ENCODE results near the gene RNPEPL1. TPM values are rescaled to one million over a fixed set of nuclear protein-coding genes. Genes with fewer than 3 reads are reported as not detected.

RNPEPL1 gene
- polyA plus RNA-seq, 3 donors: 15.4 to 100 (median 36.4) TPM

- Mint-ChIP-seq H3K9me3 (peaks cover 16 to 32% (median 28%) of the 10 kb centered on the region in 7 donors), H3K4me3 (no peak overlapping the region), H3K27ac (peak overlapping the region in 1 of 7 donors; percentile 71), H3K27me3 (ENCODE audit: low read depth in 3 of 3) (peaks cover 14 to 29% (median 16%) of the 10 kb centered on the region in 3 donors), H3K36me3 (peaks cover 39 to 46% of the 10 kb centered on the region in 2 donors), H3K4me1 (peaks cover 15% of the 10 kb centered on the region)
- Histone ChIP-seq H2AFZ (ENCODE audit: insufficient read depth, low read depth, low read length, poor library complexity, severe bottlenecking) (no peak overlapping the region), H3K27me3 (ENCODE audit: control insufficient read depth in 2 of 2, insufficient read depth in 2 of 2, low read length in 2 of 2) (peaks cover 0 to 8% of the 10 kb centered on the region in 2 donors), H3K4me2 (replicated peaks; ENCODE audit: extremely low read depth, low read length, poor library complexity, severe bottlenecking) (no peak overlapping the region), H3K4me3 (replicated peaks in 1 of 3; ENCODE audit: low read depth in 2 of 3, low read length in 3 of 3) (no peak overlapping the region), H3K27ac (ENCODE audit: low read depth in 1 of 2, low read length in 2 of 2) (no peak overlapping the region), H3K4me1 (ENCODE audit: control insufficient read depth in 1 of 2, insufficient read depth in 2 of 2, low read length in 2 of 2) (peaks cover 8 to 9% of the 10 kb centered on the region in 2 donors), H3K9ac (ENCODE audit: insufficient read depth, low read length, poor library complexity, severe bottlenecking) (no peak overlapping the region), H3K79me2 (ENCODE audit: insufficient read depth, low read length) (no peaks in the 10 kb centered on the region), H3K36me3 (replicated peaks in 1 of 2; ENCODE audit: control insufficient read depth in 1 of 2, insufficient read depth in 2 of 2, low read length in 2 of 2) (peaks cover 12 to 24% of the 10 kb centered on the region in 2 donors), H3K9me3 (replicated peaks in 1 of 2; ENCODE audit: control insufficient read depth in 1 of 2, insufficient read depth in 1 of 2, low read length in 2 of 2) (peaks cover 25 to 33% of the 10 kb centered on the region in 2 donors), H4K20me1 (ENCODE audit: insufficient read depth, low read length) (peaks cover 4% of the 10 kb centered on the region)
- intact Hi-C loops (cut with micrococcal nuclease): loop anchor here (5.0 to 10.0 kb wide), 4 partner anchors 38 to 316 kb away; partner anchors contain the start of genes ANKMY1 (in 1 of the 2) and CAPN10 (in 1 of the 2)
- no peak for DNase-seq
- WGBS (ENCODE audit: insufficient coverage): 100% methylated on average over 2 of the region's 5 CpGs
- TF ChIP-seq, protein P1, sequence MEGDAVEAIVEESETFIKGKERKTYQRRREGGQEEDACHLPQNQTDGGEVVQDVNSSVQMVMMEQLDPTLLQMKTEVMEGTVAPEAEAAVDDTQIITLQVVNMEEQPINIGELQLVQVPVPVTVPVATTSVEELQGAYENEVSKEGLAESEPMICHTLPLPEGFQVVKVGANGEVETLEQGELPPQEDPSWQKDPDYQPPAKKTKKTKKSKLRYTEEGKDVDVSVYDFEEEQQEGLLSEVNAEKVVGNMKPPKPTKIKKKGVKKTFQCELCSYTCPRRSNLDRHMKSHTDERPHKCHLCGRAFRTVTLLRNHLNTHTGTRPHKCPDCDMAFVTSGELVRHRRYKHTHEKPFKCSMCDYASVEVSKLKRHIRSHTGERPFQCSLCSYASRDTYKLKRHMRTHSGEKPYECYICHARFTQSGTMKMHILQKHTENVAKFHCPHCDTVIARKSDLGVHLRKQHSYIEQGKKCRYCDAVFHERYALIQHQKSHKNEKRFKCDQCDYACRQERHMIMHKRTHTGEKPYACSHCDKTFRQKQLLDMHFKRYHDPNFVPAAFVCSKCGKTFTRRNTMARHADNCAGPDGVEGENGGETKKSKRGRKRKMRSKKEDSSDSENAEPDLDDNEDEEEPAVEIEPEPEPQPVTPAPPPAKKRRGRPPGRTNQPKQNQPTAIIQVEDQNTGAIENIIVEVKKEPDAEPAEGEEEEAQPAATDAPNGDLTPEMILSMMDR (IDR thresholded peaks at IDR 0.05): no peak
These were observed 49.3 kb upstream of the RNPEPL1 start for GRCh38 chr2:240518981-240519380.

DNA sequence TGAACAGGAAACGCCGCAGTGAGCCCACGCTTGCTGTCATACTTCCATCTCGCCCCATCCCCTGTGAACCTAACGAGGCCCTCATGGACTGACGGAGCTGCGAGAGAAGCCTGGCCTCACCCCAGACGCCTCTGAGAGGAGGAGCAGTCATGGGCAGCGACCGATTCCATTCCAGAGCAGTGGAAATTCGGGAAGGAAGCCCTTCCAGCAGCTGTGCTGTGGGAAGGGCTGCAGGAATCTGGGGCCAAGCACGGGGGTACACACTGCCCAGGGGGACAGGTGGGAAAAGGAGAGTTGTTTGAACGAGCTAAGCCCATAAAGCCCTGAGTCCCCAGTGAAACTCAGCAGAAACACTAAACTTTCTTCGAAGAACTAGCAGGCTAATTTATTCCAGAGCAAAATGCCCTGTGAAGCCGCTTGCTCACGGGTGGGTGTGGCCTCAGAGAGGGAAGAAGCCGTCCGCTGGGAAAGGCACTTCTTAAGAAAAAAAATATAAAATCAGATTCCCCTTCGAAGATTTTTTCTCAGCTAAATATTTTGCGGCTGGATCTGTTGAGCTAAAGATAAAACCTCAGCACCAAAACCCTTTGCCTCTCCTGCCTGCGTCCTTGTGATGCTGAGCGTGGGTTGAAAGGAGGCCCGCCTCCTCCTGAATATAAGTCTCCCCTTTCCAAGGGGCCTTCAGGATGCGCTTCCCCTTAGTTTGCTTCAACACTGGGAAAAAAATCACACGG is 48.7 kb upstream of the RNPEPL1 start:
- H2AFZ ChIP-seq (ENCODE audit: insufficient read depth, low read depth, low read length, poor library complexity, severe bottlenecking): no peak overlapping the region
- no peak overlapping the region for H3K4me2 ChIP-seq (replicated peaks; ENCODE audit: extremely low read depth, low read length, poor library complexity, severe bottlenecking)
- peaks cover 4% of the 10 kb centered on the region for H4K20me1 ChIP-seq (ENCODE audit: insufficient read depth, low read length)
- H3K9ac ChIP-seq (ENCODE audit: insufficient read depth, low read length, poor library complexity, severe bottlenecking): no peak overlapping the region
- H3K4me1 Mint-ChIP-seq: peaks cover 10% of the 10 kb centered on the region
- peaks cover 31 to 39% of the 10 kb centered on the region in 2 donors for H3K9me3 ChIP-seq (replicated peaks in 1 of 2; ENCODE audit: control insufficient read depth in 1 of 2, insufficient read depth in 1 of 2, low read length in 2 of 2)
- H3K36me3 Mint-ChIP-seq: peaks cover 44 to 52% of the 10 kb centered on the region in 2 donors
- intact Hi-C loops (cut with micrococcal nuclease): loop anchor here (5.0 to 10.0 kb wide), 4 partner anchors 38 to 315 kb away; partner anchors contain the start of genes ANKMY1 (in 1 of the 2) and CAPN10 (in 1 of the 2)
- H3K27me3 Mint-ChIP-seq (ENCODE audit: low read depth in 3 of 3): peaks cover 14 to 32% (median 16%) of the 10 kb centered on the region in 3 donors
- H3K9me3 Mint-ChIP-seq: peaks cover 22 to 37% (median 34%) of the 10 kb centered on the region in 7 donors
- DNase-seq: no peak
- H3K27ac Mint-ChIP-seq: peak overlapping the region in 1 of 7 donors; percentile 65
- TF ChIP-seq, protein P1 (IDR thresholded peaks at IDR 0.05): no peak
- H3K4me3 Mint-ChIP-seq: peak overlapping the region in 1 of 2 donors; percentile 21
- WGBS (ENCODE audit: insufficient coverage): 83% methylated on average over 15 of the region's 25 CpGs
- no peak overlapping the region for H3K27ac ChIP-seq (ENCODE audit: low read depth in 1 of 2, low read length in 2 of 2)
- H3K79me2 ChIP-seq (ENCODE audit: insufficient read depth, low read length): no peaks in the 10 kb centered on the region
- peaks cover 0 to 8% of the 10 kb centered on the region in 2 donors for H3K27me3 ChIP-seq (ENCODE audit: control insufficient read depth in 2 of 2, insufficient read depth in 2 of 2, low read length in 2 of 2)
- no peak overlapping the region for H3K4me3 ChIP-seq (replicated peaks in 1 of 3; ENCODE audit: low read depth in 2 of 3, low read length in 3 of 3)
- peaks cover 17 to 30% of the 10 kb centered on the region in 2 donors for H3K36me3 ChIP-seq (replicated peaks in 1 of 2; ENCODE audit: control insufficient read depth in 1 of 2, insufficient read depth in 2 of 2, low read length in 2 of 2)
- H3K4me1 ChIP-seq (ENCODE audit: control insufficient read depth in 1 of 2, insufficient read depth in 2 of 2, low read length in 2 of 2): peaks cover 3 to 4% of the 10 kb centered on the region in 2 donors

Data from CD14-positive monocyte (primary cell).